B cell (primary cell): ENCODE data around the gene TYW5. TPM values are rescaled to one million over a fixed set of nuclear protein-coding genes. Genes with fewer than 3 reads are reported as not detected.

ENCODE experiments used
- ATAC-seq: fragments of 200-7000 bp; cut with Tn5 transposase; one replicate; pipeline ENCODE4 v1.10.0; 2021; ENCODE audit warnings: low read depth, mild to moderate bottlenecking, moderate number of reproducible peaks, moderate library complexity
- CTCF ChIA-PET: fragments of 350-600 bp; sonication (Branson Sonifier 250); formaldehyde crosslinking; loops from one replicate; lab custom pipeline; 2021; ENCODE audit warnings: antibody characterized with exemption, inconsistent platforms; lab: Charles Lee
- POLR2A ChIA-PET: fragments of 350-600 bp; sonication (Branson Sonifier 250); formaldehyde crosslinking; loops from one replicate; lab custom pipeline; 2021; ENCODE audit warnings: antibody characterized with exemption; lab: Charles Lee
- DNase-seq: peaks from one replicate; pipeline ENCODE4 v3.0.0; 2013
- H2AFZ ChIP-seq: 2 replicates; pipeline ENCODE4 v1.6.1; 2012; ENCODE audit warnings: mild to moderate bottlenecking, low read depth, low read length; ENCODE audit not compliant: insufficient read depth, poor library complexity, severe bottlenecking
- H3K27ac ChIP-seq, 2 donors: 1 replicate in 1 of 2; 2 replicates in 1 of 2; pipeline ENCODE4 v1.5.1; 2012 to 2013; ENCODE audit warnings: low read length in 2 of 2, mild to moderate bottlenecking in 2 of 2, moderate library complexity in 1 of 2
- H3K27me3 ChIP-seq, 4 experiments: fragments of 200-600 bp in 1 of 4; sonication (generic) in 1 of 4; replicated peaks in 1 of 4; 1 replicate in 2 of 4; 2 replicates in 2 of 4; pipeline versions ENCODE4 v1.6.1 to v1.7.0; 2013 to 2016; ENCODE audit warnings: low read length in 3 of 4, mild to moderate bottlenecking in 2 of 4, mixed read lengths in 1 of 4, moderate library complexity in 1 of 4; ENCODE audit not compliant: insufficient read depth in 4 of 4, control insufficient read depth in 3 of 4; ENCODE audit errors: control extremely low read depth in 1 of 4
- H3K36me3 ChIP-seq, 2 experiments: replicated peaks in 1 of 2; 1 replicate in 1 of 2; 2 replicates in 1 of 2; pipeline versions ENCODE4 v1.6.1 to v1.7.1; 2013; ENCODE audit warnings: low read length in 1 of 2; ENCODE audit not compliant: insufficient read depth in 2 of 2, control insufficient read depth in 1 of 2; ENCODE audit errors: control extremely low read depth in 1 of 2, extremely low read depth in 1 of 2
- H3K4me1 ChIP-seq, 2 donors: fragments of 200-600 bp in 1 of 2; sonication (generic) in 1 of 2; 1 replicate in 1 of 2; 2 replicates in 1 of 2; pipeline versions ENCODE4 v1.5.1 to v1.6.1; 2013 to 2017; ENCODE audit warnings: low read length in 2 of 2; ENCODE audit not compliant: control insufficient read depth in 2 of 2, insufficient read depth in 2 of 2
- H3K4me2 ChIP-seq: replicated peaks from 2 replicates; pipeline ENCODE3; 2012; ENCODE audit warnings: mild to moderate bottlenecking, low read depth, low read length; ENCODE audit not compliant: poor library complexity, severe bottlenecking
- H3K4me3 ChIP-seq, 5 experiments: fragments of 200-600 bp in 1 of 5; sonication (generic) in 1 of 5; 1 replicate in 3 of 5; 2 replicates in 2 of 5; pipeline versions ENCODE4 v1.5.1 to v1.7.0; 2011 to 2016; ENCODE audit warnings: low read length in 4 of 5, mild to moderate bottlenecking in 4 of 5, low read depth in 2 of 5, control low read depth in 1 of 5, moderate library complexity in 1 of 5; ENCODE audit not compliant: insufficient read depth in 1 of 5; ENCODE audit errors: control extremely low read depth in 1 of 5, extremely low read depth in 1 of 5
- H3K79me2 ChIP-seq: fragments of 200-600 bp; sonication (generic); one replicate; pipeline ENCODE4 v1.6.0; 2016; ENCODE audit warnings: low read length; ENCODE audit not compliant: control insufficient read depth, insufficient read depth
- H3K9ac ChIP-seq: fragments of 200-600 bp; sonication (generic); 2 replicates; pipeline ENCODE4 v1.6.1; 2017; ENCODE audit warnings: mild to moderate bottlenecking, low read length, moderate library complexity
- H3K9me3 ChIP-seq, 3 donors: one replicate each; pipeline versions ENCODE4 v1.6.1 to v1.7.1; 2013; ENCODE audit warnings: low read length in 2 of 3; ENCODE audit not compliant: control insufficient read depth in 2 of 3, insufficient read depth in 1 of 3; ENCODE audit errors: control extremely low read depth in 1 of 3
- H4K20me1 ChIP-seq: 2 replicates; pipeline ENCODE4 v1.6.0; 2012; ENCODE audit warnings: mild to moderate bottlenecking, low read length; ENCODE audit not compliant: insufficient read depth, control insufficient read depth, poor library complexity, severe bottlenecking
- H3K27ac Mint-ChIP-seq: one replicate; pipeline ENCODE4 v1.8.0; 2021; ENCODE audit warnings: mixed read lengths
- H3K27me3 Mint-ChIP-seq: one replicate; pipeline ENCODE4 v1.8.0; 2021; ENCODE audit warnings: mixed read lengths
- H3K4me1 Mint-ChIP-seq: one replicate; pipeline ENCODE4 v1.8.0; 2021; ENCODE audit warnings: mixed read lengths
- H3K4me3 Mint-ChIP-seq: one replicate; pipeline ENCODE4 v1.8.0; 2021; ENCODE audit warnings: mixed read lengths
- H3K9me3 Mint-ChIP-seq: one replicate; pipeline ENCODE4 v1.8.0; 2022; ENCODE audit warnings: mixed read lengths; ENCODE audit not compliant: insufficient read depth
- CTCF ChIP-seq: fragments of 200-600 bp; IDR thresholded peaks from one replicate; pipeline ENCODE4 v1.8.0; 2022; ENCODE audit warnings: antibody characterized with exemption, mild to moderate bottlenecking
- EZH2 ChIP-seq: IDR thresholded peaks from 2 replicates; pipeline ENCODE4 v1.6.1; 2012; ENCODE audit warnings: borderline replicate concordance, low read depth, mild to moderate bottlenecking, moderate library complexity, low read length; ENCODE audit not compliant: insufficient read depth, poor library complexity, severe bottlenecking
- WGBS: methylation state at CpG from one replicate; pipeline ENCODE4 v1.1.5; 2013; ENCODE audit warnings: missing lambda C conversion rate; ENCODE audit not compliant: insufficient coverage; 5-methylcytosine and 5-hydroxymethylcytosine counted together
- intact Hi-C: fragments of 100-400 bp; cut with micrococcal nuclease; formaldehyde crosslinking; loops from one replicate; pipeline ENCODE4 v1.10.0; 2022
- polyA plus RNA-seq: library from polyadenylated mRNA; depleted of rRNA; stranded (reverse); fragments of >200 nt; gene quantifications from 2 replicates; pipeline ENCODE4 v1.2.3, GENCODE V29; 2012
- total RNA-seq, 2 donors: library from RNA; stranded (reverse); fragments of 120-200 nt in 1 of 2; gene quantifications; 1 replicate in 1 of 2; 2 replicates in 1 of 2; pipeline versions ENCODE4 v1.2.3 to v1.2.4, GENCODE V29; 2013 to 2022

TYW5 gene
- total and polyA plus RNA-seq, 2 donors (not counting 1 experiment from before 2014, with no cell fraction given), result 4.5 to 15.0 TPM

- Histone ChIP-seq H3K27me3 (peaks cover 0 to 2% (median under 1%) of the 10 kb centered on the region in 4 experiments), H3K4me2 (no peak overlapping the region), H3K79me2 (no peaks in the 10 kb centered on the region), H2AFZ (no peak overlapping the region), H3K9ac (no peak overlapping the region), H3K36me3 (no peaks in the 10 kb centered on the region), H3K27ac (no peak overlapping the region), H3K9me3 (peaks cover 0 to 4% (median 0%) of the 10 kb centered on the region in 3 donors), H3K4me3 (no peak overlapping the region), H3K4me1 (no peaks in the 10 kb centered on the region), H4K20me1 (no peaks in the 10 kb centered on the region)
- Mint-ChIP-seq H3K4me3 (no peak overlapping the region), H3K9me3 (peaks cover 2% of the 10 kb centered on the region), H3K27me3 (no peaks in the 10 kb centered on the region), H3K4me1 (no peaks in the 10 kb centered on the region), H3K27ac (no peak overlapping the region)
- DNase-seq (no peak), ATAC-seq (no peak)
- WGBS, result 100% methylated on average over 1 of the region's 2 CpGs
- intact Hi-C loops, result no loop called here
- POLR2A ChIA-PET, result no interaction called here
- no peak for TF ChIP-seq CTCF
- TF ChIP-seq EZH2, result no peak
- CTCF ChIA-PET, result interaction anchor here (1.2 to 1.8 kb wide), 2 partner anchors 8 to 484 kb away, joined by 3 to 4 read pairs; no protein-coding TSS in a partner anchor
These were observed 32.3 kb upstream of the TYW5 start for GRCh38 chr2:199987586-199987985.

- DNase-seq (peak; percentile 43), ATAC-seq (peak; percentile 41)
- H3K79me2 ChIP-seq, result no peaks in the 10 kb centered on the region
- H3K4me2 ChIP-seq, result no peak overlapping the region
- Mint-ChIP-seq H3K27me3 (no peaks in the 10 kb centered on the region), H3K4me1 (no peaks in the 10 kb centered on the region), H3K9me3 (peaks cover 2% of the 10 kb centered on the region), H3K4me3 (no peak overlapping the region), H3K27ac (no peak overlapping the region)
- no peaks in the 10 kb centered on the region for H3K4me1 ChIP-seq
- H3K27me3 ChIP-seq, result peaks cover 0 to 2% (median 0%) of the 10 kb centered on the region in 4 experiments
- no peak overlapping the region for H3K4me3 ChIP-seq
- H3K27ac ChIP-seq, result no peak overlapping the region
- peak overlapping the region; percentile 45 for H2AFZ ChIP-seq
- POLR2A ChIA-PET, result no interaction called here
- no peak overlapping the region for H3K9ac ChIP-seq
- CTCF ChIA-PET, result interaction anchor here (1.0 kb wide), 1 partner anchor 484 kb away, joined by 3 read pairs; no protein-coding TSS in a partner anchor
- 75% methylated on average over 4 of the region's 6 CpGs for WGBS
- intact Hi-C loops, result no loop called here
- H3K36me3 ChIP-seq, result no peaks in the 10 kb centered on the region
- H4K20me1 ChIP-seq, result no peaks in the 10 kb centered on the region
- TF ChIP-seq CTCF, result peak; percentile 38
- TF ChIP-seq EZH2, result no peak
- H3K9me3 ChIP-seq, result peaks cover 0 to 4% (median 0%) of the 10 kb centered on the region in 3 donors
These were observed 30.4 kb upstream of the TYW5 start for GRCh38 chr2:199985625-199986207.
